COLO668 (cell line): Measurements from ENCODE around the gene TAC3.
"Not testable (repeated sequence)": the region's sequence is repeated elsewhere in the genome, so short reads cannot be mapped to it uniquely, and the experiment has no call there.

Experiments
- DNase-seq: peaks from one replicate; lab custom pipeline; 2025; ENCODE audit not compliant: unreplicated experiment; lab: John Stamatoyannopoulos, UW

TAC3 gene

GRCh38 chr12:57016348-57016747 lies at the start of gene TAC3:
TAC3 (minus strand) TSS chr12:57016529; CDS start chr12:57015797, 732 bp downstream.
- no peak for DNase-seq

- no peak for DNase-seq
Measured at GRCh38 chr12:57063991-57064685, 47.8 kb upstream of the TAC3 start.

GRCh38 chr12:57058454-57058853 lies 42.1 kb upstream of the TAC3 start:
- no peak for DNase-seq

GRCh38 chr12:57057067-57057751 lies 40.9 kb upstream of the TAC3 start:
- DNase-seq, result no peak

GRCh38 chr12:57055824-57056223 lies 39.5 kb upstream of the TAC3 start:
- no peak for DNase-seq

GRCh38 chr12:57053901-57054300 lies 37.6 kb upstream of the TAC3 start:
- not testable (repeated sequence) for DNase-seq

GRCh38 chr12:57053146-57053545 lies 36.8 kb upstream of the TAC3 start:
- not testable (repeated sequence) for DNase-seq

- no peak for DNase-seq
Measured at GRCh38 chr12:57051011-57051410, 34.7 kb upstream of the TAC3 start.

GRCh38 chr12:57049890-57050289 lies 33.6 kb upstream of the TAC3 start, which contains the start of gene MYO1A:
MYO1A (minus strand) TSS chr12:57050129; CDS start chr12:57048323, 1,806 bp downstream.
- DNase-seq, result no peak

GRCh38 chr12:57049119-57049446 lies 32.8 kb upstream of the TAC3 start:
- no peak for DNase-seq

GRCh38 chr12:57048423-57049118 lies 32.2 kb upstream of the TAC3 start:
- DNase-seq, result no peak

- DNase-seq, result no peak
Measured at GRCh38 chr12:57047981-57048380, 31.7 kb upstream of the TAC3 start.

- no peak for DNase-seq
Measured at GRCh38 chr12:57046947-57047890, 30.9 kb upstream of the TAC3 start.

- DNase-seq, result no peak
Measured at GRCh38 chr12:57046086-57046791, 29.9 kb upstream of the TAC3 start.

GRCh38 chr12:57044889-57045288 lies 28.6 kb upstream of the TAC3 start:
- DNase-seq, result no peak

- no peak for DNase-seq
Measured at GRCh38 chr12:57044468-57044867, 28.1 kb upstream of the TAC3 start.

- no peak for DNase-seq
Measured at GRCh38 chr12:57042695-57043094, 26.4 kb upstream of the TAC3 start.

GRCh38 chr12:57040750-57041149 lies 24.4 kb upstream of the TAC3 start:
- no peak for DNase-seq

GRCh38 chr12:57040211-57040610 lies 23.9 kb upstream of the TAC3 start:
- no peak for DNase-seq
